Femur (tissue), 1 donor: ENCODE data around the gene MEN1.

ENCODE experiments used
- DNase-seq: peaks from one replicate; pipeline ENCODE4 v3.0.0-alpha.2; 2017

Gene MEN1

DNA sequence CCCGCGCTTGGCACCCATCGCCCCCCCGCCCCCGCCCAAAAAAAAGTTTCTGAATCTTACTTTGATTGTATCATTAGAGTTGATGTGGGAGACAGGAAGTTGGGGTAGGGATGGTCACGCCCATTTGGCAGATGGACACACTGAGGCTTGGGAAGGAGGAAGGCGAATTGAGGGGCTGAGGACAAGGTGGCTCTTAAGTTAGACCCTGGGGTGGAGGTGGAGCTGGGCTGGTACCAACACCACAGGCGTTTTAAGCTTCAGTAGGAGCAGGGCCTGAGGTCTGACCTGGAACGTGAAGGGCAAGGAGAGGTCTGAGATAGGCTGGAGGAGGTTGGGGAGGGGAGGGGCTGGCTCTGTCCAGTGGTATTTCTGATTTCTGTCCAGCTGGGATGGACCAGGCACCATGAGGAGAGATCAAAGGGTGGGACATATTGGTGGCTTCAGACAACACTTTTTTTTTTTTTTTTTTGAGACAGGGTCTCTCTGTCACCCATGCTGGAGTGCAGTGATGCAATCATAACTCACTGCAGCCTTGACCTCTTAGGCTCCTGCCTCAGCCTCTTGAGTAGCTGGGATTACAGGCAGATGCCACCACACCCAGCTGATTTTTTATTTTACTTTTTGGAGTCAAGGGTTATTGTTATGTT, 34.9 kb upstream of the MEN1 start:
- DNase-seq: no peak

DNA sequence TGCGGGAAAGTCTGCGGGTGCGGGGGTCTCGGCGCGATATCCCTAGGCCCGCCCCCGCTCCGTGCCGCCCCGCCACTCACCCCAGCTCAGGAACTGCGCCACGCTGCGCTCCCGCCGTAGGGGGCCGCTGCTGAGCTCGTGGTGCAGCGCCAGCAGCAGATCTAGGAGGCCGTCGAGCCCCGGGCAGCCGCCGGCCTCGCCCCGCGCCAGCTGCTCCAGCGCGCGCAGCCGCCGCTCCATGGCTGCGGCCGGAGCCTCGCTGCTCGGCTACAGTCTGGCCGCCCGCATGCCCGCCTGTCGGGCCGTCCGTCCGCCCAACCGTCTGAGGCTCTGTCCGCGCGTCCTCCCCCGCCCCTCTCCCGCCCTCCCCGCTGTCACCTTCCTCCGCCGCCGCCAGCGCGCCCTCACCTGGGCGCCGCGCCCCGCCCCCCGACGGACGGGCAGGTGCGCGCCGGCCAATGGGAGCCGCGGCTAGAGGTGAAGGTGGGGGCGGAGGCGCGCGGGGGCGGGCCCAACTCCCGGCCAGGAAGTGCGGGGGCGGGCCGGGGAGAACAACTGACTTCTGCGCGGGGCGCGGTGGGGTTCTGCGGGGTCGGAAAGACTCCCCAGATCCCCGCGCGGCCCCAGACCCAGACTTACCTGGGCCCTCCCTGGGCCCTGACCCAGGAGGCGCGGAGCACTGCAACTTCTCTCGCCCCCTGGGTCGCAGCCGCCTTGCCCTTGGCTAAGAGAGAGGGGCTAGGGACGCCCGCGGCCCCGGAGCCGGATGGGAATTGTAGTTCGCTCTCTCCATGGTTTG, 34.2 kb upstream of the MEN1 start, which contains the start of gene CDC42BPG:
CDC42BPG (minus strand) TSS at position 324 of the 799 bp plus-strand sequence; CDS start at position 240, 84 bp downstream.
- peak; percentile 79 for DNase-seq

DNA sequence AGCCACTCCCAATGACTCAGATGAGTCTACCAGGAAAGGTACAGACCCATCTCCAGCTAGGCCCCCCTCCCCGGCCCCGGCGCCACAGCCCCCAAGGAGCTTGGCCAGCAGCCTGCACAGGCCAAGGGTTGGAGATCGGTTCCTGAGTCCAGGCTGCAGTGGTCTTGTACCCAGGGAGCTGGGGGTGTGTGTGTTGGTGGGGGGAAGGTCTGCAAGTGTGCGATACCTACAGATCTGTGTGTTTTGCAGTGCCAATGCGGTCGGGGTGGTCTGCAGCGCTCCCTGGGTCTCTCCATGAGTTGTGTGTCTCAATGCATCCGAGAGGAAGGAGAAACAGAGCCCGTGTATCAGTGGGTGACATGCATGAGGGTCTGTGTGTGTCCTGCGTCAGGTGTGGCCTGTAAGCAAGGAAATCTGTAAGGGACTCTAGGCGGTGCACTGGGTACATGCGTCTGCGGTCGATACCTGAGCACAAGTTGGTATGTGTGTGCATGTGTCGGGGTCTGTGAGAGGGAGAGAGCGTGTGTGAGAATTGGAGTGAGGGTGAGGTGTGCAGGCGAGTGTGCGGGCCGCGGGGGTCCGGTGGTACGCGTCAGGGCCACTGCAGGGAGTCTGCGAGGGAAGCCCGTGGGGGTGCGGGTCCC, 33.5 kb upstream of the MEN1 start:
- no peak for DNase-seq

DNA sequence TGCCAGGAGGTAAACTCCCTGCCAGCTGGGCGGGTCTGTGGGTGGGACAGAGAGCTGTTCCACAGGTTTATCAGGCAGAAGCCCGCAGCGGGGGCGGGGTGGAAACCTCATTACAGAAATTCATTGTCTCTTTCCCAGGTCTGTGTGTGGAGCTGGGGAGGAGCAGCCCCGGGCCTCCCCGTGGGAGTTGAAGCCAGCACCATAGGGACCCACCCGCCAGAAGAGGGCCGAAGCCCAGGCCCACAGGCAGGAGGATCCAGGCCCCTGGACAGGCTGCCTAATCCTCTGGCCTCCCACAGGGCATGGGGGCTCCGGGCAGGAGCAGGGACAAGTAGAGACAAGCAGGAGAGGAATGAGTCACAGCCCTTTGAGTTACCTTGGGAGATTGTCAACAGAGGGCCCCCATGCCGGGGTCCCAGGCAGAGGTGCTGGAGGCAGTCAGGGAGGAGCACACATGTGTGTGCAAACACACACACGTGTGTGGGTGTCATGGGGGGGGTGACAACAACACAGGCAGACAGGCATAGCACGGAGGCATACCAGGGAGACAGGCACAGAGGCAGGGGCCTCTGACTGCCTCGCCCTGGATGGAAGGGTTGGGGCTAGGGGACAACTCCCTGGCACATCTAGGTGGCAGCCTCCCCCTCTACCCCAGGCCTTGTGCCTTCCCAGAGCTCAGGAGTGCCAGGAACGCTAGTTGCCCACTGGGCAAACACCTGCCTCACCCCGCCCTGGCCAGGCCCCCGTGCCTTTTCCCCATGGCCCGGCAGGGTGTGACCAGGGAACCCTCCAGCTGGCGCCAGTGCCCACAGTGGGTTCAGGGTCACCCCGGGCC, 32.7 kb upstream of the MEN1 start:
- no peak for DNase-seq

DNA sequence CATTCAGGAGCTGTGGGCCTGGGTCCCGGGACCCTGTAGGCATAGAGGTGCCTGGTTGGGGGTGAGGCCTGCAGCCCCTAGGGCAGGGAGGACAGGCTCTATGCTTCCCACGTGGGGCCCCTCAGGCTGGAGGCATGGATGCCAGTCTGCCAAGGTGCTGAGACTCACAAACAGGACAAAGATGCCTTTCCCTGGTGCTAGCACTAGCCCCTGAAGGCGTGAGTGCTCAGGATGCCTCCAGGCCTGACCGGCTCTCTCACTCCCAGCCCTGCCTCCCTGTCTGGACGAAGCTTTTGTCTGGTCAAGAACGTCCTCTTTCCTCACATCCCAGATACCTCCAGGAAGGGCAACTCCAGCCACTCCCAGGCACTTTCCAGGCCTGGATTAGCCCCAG, 32.0 kb upstream of the MEN1 start:
- DNase-seq: no peak

DNA sequence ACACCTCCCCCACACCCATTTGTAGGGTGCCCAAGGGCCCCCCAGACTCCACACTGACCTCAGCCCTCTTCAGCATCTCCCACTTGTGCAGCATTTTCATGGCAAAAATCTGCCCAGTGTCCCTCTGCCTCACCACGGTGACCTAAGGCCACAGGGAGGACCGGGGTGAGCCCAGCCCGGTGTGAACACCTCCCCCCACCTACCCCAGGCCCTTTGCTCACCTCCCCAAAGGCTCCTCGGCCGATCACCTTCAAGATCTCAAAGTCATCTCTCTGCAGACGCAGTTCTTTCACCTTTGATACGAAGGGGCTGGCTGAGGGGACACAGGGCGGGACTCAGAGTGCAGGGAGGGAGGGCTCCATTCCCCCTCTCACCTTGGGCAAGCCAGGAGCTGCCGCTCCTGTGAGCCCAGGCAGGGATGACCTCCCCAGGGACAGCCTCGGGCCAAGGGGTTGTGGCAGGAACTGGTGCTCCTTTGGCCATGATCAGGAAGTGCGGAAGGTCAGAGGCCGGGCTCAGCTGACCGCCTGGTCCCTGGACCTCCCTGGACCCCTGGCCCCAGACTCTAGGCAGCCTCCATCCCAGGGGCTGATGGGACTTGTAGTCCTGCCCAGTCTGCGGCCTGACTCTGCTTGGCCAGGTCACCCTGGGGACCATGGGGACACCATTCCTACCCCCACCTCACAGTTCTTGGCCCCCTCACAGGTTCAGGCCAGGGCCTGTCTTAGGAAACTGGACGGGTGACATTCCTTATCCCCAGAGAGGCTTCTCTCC, 31.4 kb upstream of the MEN1 start:
- DNase-seq: no peak

DNA sequence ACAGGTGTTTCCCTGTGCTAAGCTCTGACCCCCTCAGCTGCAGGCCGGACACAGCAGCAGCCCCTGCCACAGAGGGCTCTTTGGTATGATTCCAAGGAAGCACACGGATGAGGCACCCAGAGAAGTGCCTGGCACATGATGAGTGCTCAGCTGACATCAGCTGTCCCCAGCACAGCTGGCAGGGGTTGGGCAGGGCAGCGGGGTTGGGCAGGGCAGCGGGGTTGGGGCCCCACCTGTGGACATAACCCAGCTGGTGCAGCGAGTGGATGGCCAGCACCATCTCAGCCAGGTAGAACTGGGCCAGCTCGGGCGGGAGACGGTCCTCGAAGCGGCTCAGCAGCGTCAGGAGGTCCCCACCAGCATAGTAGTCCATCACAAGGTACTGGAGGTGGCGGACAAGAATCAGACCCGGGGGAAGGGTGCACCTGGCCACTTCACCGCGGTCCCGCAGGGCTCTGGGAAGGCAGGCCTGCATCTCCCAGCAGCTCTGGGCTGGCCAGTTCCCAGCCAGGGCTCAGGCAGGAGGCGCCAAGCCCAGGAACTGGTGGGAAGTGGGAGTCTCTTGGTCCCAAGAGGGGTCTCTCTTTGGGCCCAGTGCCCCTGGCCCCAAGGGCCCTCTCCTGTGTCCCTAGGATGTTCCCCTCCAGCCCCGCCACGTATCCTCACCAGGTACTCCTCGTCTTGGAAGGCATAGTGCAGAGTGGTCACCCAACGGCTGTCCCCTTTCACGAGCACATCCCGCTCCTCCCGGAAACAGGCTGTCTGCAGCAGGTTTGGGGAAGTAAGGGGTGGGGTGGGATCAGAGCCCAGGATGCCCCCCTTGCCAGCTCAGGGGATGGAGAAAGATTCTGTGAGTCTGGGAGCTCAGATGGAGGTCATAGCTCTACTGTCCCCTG, 29.8 kb upstream of the MEN1 start:
- DNase-seq: no peak

DNA sequence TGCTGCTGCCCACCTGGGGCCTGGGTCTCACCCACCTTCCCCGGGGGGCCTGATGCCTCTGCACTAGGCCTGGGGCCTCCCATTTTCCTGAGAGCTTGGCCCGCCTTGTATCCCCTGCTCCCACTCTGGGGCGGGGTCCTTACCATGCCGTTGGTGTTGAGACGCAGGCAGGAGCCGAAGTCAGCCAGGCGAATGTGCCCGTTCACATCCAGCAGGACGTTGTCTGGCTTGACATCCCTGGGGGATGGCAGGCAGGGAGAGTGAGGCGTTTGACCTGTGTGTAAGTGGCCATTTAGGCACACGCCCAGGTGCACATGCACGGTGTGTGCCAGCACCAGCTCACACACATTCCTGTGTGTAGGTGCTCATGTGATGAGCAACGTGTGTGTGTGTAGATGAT, 29.0 kb upstream of the MEN1 start:
- no peak for DNase-seq

DNA sequence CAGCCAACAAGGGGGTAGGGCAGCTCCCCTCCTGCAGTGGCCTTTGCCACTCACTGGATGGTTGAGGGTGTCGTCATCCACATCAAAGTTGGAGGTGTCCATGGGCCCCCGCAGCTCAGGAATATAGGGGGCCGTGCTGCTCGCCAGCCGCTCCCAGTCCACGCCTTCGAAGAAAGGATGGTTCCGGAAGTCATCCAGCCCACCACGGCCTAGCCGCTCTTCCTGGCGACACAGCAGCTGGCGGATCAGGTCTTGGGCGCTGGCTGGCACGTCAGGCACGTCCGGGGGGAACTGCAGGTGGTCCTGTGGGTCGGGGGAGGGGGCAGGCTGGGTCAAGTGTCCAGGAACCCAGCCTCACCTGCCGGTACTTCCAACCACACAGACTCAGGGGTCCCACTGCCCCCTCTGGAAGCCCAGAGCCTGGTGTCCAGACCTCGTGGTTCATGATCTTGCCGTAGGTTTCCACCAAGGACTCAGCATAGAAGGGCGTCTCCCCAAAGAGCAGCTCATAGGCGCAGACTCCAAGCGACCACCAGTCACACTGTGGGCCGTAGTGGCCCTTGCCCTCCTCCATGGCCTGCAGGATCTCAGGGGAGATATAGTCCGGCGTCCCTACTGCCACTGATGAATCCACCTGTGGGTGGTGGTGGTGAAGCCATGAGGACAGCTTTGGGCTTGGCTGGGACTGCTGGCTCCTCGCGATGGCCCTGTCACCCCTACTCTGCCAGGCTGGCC, 28.4 kb upstream of the MEN1 start:
- DNase-seq: no peak

DNA sequence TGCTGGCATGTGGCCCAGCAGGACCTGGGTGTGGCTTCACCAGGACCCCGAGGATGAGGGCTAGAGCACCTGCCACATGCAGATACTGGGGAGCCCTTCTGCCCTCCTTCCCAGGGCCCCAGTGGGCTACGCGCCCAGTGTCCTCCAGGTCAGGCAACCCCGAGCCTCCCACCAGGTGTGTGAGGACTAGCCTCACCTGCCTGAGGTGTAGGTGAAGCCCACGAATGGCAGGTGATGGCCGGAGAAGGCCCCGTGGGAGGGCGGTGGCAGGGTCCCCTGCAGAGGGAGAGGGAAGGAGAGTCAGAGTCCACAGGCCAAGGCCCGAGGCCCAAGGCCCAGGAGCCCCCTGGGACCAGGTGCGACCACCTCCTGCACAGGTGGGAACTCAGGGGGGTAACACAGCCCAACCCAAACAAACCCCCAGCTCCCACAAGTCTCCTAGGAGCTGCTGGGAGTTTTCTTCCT, 27.6 kb upstream of the MEN1 start:
- no peak for DNase-seq

DNA sequence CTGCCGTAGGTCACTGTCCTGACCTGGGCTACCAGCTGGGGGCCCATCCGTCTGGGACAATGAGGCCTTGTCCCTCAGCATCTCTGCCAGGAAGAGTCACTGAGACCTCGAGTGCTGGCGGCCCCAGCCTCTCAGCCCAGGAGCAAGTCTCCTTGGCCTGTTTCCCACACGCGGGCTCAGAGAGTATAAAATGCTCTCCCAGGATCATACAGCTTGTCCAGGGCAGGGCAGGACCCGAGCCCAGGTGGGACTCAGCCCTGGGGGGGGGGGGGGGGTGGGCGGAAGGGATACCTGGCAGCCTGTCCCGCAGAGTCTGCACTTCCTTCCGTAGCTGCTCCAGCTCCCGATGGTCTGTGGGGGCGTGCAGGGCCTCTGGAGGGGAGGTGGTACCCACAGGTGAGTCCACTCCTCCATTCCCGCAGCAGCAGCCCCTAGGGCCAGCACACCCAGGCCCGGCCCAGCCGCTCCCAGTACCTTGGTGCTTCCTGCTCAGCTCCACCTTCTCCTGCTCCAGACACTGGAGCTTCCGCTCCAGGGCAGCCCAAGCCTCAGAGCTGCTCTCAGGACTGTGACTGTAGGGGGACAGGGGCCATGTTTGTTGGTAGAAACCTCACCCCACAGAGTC, 26.2 kb upstream of the MEN1 start:
- no peak for DNase-seq

DNA sequence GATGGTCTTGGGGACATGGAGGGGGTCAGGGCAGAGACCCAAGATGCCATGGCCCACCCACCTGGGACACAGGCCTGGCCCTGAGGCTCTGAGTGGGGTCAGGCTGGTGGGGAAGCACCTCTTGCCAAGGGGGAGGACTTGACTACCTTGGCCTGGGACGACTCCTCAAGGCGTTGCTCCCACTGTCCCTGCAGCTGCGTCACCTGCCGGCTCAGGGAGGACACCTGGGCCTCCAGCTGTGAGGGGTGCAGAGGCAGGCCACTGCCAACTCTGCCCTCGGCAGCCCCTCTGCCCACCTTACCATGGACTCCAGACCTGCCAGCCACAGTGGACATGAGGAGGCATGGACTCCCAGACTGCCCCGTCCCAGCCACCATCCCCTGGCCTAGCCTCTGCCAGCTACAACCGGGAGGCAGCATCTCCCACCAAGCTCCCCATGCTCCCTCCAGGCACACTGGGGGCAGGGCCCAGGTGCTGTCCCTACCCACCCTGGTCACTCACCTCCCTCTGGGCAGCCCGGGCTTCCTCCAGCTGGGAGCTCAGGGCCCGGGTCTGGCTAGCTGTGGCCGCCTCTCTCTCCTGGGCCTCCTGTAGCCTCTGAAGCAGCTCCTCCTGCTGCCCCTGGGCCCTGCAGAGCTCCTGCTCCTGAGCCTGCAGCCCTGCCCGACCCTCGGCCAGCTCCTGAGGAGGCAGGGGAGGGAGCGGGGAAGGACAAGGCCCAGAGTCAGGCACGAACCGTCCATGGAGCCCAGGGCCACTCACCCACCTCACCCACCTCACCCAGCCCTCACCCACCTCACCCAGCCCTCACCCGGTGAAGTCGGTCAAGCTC, 25.5 kb upstream of the MEN1 start:
- no peak for DNase-seq

DNA sequence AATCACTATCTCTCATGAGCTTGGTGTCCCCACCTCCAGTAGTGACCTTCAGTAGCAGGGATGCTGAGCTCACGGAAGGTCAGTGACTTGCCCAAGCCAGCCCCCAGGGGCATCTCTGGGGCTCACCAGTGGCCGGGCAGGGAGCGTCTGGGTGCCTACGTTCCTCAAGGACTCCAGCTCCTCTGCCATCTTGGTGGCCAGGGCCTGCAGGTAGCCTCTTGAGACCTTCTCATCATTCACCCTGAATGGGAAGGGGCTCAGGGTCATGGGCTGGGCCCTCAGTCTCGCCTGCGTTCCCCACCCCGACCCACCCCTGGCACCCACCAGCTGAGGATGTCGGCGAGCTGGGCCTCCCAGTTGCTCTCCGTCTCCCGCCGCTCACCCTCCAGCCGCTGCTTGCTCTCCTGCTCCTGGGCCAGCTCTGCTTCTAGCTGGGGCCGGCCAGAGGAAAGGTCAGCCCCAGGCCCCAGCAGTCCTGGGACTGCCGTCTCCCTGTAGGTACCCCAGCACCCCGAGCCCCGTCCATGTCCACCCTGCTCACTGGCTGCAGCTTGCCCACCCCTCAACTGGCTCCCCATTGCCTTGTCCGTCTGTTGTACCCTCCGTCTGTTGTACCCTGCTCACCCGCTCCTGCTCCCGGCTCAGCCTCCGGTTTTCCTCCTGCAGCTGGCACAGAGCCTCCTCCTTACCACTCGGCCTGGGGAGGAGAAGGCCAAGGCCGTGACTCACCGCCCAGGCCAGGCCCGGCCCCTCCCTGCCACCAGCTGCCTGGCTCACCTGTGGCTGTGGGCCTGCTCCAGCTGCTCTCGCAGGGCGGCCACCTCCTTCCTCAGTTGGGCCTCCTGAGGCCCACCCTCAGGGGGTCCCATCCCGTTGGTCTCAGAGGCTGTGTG, 24.6 kb upstream of the MEN1 start:
- no peak for DNase-seq

DNA sequence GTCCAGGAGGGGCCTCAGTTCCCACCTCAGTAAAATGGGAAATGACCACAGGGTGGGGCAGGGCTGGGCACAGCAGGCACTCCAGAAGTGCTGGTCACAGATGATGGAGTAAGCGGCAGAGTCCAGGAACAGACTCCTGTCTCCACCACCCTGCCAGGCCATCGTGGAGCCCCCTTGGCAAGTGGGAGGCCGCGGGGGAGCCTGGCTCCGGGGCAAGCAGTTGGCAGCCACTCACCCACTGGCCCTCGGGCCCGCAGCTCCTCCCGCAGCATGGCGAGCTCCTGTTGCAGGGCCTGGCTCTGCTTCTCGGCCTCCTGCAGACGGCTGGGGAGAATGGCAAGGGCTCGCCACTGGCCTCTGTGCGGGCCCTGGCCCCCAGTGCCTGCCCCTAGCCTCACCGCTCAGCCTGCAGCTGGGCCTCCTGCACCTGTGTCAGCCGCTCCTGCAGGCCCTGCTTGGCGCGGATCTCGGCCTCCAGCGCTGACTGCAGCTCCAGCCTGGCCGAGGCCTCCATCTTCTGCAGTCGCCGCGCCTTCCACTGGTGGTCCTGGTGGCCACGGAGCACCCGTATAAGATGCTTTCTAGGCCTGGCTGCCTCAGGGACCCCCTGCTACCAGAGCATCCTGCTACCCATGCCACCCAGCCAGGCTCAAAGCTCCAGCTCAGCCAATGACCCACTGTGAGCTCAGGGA, 23.8 kb upstream of the MEN1 start:
- no peak for DNase-seq

DNA sequence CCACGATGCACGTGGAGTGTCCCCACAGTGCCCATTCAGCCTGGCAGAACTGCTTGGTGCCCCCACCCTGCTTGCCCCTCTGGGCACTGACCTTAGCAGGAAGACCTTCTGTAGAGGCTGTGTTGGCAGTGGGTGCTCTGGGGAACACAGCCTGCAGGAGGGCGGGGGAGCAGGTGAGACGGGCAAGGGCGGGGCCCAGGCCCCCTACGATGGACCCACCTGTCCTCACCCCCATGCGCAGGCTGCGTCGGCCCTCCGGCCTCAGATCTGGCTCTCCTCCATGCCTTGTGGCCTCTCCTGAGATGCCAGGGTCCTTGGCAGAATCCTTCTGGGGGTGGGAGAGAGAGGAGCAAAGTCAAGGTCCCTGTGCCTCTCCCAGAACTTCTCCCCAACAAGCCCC, 23.2 kb upstream of the MEN1 start:
- no peak for DNase-seq

DNA sequence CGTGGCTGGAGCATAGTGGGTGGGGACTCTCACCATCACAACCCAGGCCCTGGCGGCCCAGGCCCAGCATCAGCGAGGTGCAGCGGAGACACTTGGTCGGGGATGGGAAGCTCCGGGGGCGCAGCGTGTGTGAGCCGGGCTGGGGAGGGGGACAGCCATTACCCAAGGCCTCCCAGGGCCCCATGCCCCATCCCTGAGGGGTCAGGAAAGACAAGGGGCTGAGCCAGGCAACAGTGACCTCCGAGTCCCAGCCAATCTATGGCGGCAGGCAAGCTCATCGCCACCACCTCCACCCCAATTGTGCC, 22.8 kb upstream of the MEN1 start:
- no peak for DNase-seq

DNA sequence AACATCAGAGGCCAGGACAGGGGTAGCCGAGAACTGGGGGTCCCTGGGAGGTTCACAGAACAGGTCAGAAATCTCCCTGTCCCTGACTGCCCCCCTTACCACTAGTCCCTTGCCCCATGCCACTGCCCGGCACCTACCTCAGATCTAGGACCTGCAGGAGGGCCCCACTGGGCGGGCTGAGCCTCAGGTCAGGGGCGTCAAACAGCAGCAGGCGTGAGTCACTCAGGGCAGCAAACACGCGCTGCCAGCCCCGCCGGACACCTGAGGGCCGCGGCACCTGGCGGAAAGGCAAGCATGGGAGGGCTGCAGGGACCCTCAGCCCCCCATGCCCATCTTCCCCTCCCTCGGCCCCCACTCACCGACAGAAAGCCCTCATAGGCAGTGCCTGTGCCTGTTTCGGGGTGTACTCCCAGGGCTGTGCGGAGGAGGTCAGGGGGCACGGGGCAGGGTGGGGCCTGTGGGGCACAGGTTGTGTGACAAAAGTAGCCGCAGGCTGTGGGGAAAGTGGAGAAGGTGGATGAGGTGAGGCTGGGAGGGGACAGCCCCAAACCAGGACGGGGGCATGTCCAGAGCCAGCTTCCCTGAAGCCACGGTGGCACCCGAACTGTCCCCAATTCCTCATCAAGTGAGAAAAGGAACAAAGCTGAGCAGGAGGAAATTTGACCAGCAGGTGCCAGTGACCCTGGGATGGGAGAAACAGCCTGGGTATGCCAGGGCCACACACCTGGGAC, 22.3 kb upstream of the MEN1 start:
- DNase-seq: no peak
